Vagina (tissue), 2 donors: Measurements from ENCODE around the gene ATP5PD. TPM values are rescaled to one million over a fixed set of nuclear protein-coding genes. Genes with fewer than 3 reads are reported as not detected.
A peak's percentile ranks its signal among the peaks of the same experiment; 100 is the strongest.
"Not testable (repeated sequence)": the region's sequence is repeated elsewhere in the genome, so short reads cannot be mapped to it uniquely, and the experiment has no call there.

Source experiments
- DNase-seq, 2 donors: peaks; one replicate each; pipeline ENCODE4 v3.0.0-alpha.2; 2017; ENCODE audit errors: extremely low spot score in 2 of 2
- H3K27ac ChIP-seq: fragments of 200-600 bp; sonication (generic); one replicate; pipeline ENCODE4 v1.5.1; 2019
- H3K27me3 ChIP-seq: fragments of 200-600 bp; sonication (generic); one replicate; pipeline ENCODE4 v1.5.1; 2019
- H3K36me3 ChIP-seq, 2 donors: fragments of 200-600 bp; sonication (generic); one replicate each; pipeline ENCODE4 v1.5.1; 2017 to 2019
- H3K4me1 ChIP-seq: fragments of 200-600 bp; sonication (generic); one replicate; pipeline ENCODE4 v1.5.1; 2019
- H3K4me3 ChIP-seq, 2 donors: fragments of 200-600 bp; sonication (generic); 1 replicate in 1 of 2; 2 replicates in 1 of 2; pipeline ENCODE4 v1.5.1; 2016 to 2019
- H3K9me3 ChIP-seq: fragments of 200-600 bp; sonication (generic); one replicate; pipeline ENCODE4 v1.5.1; 2019
- CTCF ChIP-seq, 3 experiments: fragments of 450-650 bp in 2 of 3; fragments of 200-600 bp in 1 of 3; sonication (generic) in 1 of 3; IDR thresholded peaks; one replicate each; pipeline ENCODE4 v1.5.1; 2017 to 2019; ENCODE audit warnings: antibody characterized with exemption in 3 of 3, mild to moderate bottlenecking in 2 of 3, moderate library complexity in 2 of 3
- POLR2A ChIP-seq, 2 donors: fragments of 450-650 bp; IDR thresholded peaks; one replicate each; pipeline ENCODE4 v1.6.1; 2017; ENCODE audit warnings: antibody characterized with exemption in 2 of 2, mild to moderate bottlenecking in 2 of 2, moderate library complexity in 2 of 2
- POLR2AphosphoS5 ChIP-seq, 2 donors: sonication (generic); formaldehyde crosslinking; IDR thresholded peaks; one replicate each; pipeline ENCODE4 v1.9.0; 2017; ENCODE audit warnings: antibody characterized with exemption in 2 of 2, mild to moderate bottlenecking in 2 of 2, low read depth in 1 of 2; ENCODE audit not compliant: insufficient read depth in 1 of 2
- intact Hi-C: fragments of 100-400 bp; cut with DNase I; formaldehyde crosslinking; loops from one replicate; pipeline ENCODE4 v1.15.1; 2023
- total RNA-seq: library from RNA; depleted of rRNA; stranded (reverse); fragments of >200 nt; gene quantifications from one replicate; pipeline ENCODE4 v1.2.3, GENCODE V29; 2016

Gene ATP5PD
- total RNA-seq, 1 donor from 2014 or later = 149 TPM

DNA sequence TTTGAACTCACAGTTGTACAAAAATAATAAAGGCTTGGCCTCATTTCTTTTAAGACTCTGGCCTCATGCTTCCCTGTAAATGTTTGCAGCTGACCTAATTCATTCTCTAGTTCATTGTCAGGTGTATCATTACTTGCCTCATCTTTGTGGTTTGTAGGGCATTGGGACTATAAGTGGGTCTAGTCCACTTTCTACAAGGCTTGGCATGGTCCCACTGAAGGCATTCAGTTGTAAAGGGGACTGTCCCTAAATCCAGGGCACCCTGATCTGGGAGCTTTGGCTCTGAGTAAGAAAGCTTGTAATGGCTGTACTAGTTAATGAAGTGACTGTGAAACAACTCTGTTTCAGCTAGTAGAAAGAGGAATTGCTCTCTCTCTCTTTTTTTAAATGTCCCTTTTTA lies 2.9 kb upstream of the ATP5PD start:
- H3K9me3 ChIP-seq = no peaks in the 10 kb centered on the region
- no peak overlapping the region for H3K4me3 ChIP-seq
- peaks cover 0 to 43% of the 10 kb centered on the region in 2 donors for H3K36me3 ChIP-seq
- no peak overlapping the region for H3K27ac ChIP-seq
- H3K27me3 ChIP-seq = no peaks in the 10 kb centered on the region
- TF ChIP-seq POLR2A (IDR thresholded peaks at IDR 0.05) = no peak
- no peak for TF ChIP-seq CTCF (IDR thresholded peaks at IDR 0.05)
- TF ChIP-seq POLR2AphosphoS5 (IDR thresholded peaks at IDR 0.05; ENCODE audit: insufficient read depth in 1 of 2, low read depth in 1 of 2) = no peak
- DNase-seq = no peak
- peaks cover 31% of the 10 kb centered on the region for H3K4me1 ChIP-seq
- intact Hi-C loops = no loop called here

GRCh38 chr17:75049057-75049456 lies 2.3 kb upstream of the ATP5PD start:
- no peak overlapping the region for H3K27ac ChIP-seq
- intact Hi-C loops = no loop called here

DNA sequence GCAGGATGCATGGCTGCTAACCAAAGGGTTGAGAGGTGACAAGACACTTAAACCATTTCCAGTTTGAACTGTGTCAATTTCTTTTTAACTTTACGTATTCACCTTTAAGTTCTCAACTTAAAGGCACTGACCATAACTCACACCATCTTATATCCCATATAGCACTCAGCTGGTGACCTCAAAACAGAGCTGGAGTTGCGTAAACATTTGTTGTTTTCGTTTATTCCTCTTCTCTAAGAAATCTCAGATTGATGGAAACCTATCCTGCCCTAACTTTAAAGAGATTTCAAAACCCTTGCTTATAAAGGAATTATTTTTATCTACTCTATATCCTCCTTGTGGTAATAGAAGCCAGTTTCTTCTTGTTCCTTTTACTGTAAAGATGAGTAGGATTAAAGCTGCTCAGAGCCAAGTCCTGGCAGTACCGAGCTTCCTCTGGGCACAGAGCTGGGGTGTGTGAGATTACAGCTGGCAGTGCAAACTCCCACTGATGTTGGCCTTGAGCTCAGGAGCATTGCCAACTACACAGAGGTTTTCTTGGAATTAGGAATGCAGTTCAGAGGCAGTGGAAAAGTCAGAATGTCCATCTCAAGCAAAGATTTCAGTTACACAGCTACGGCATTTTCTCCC lies 1.6 kb upstream of the ATP5PD start:
- intact Hi-C loops = no loop called here
- peak overlapping the region; percentile 95 for H3K27ac ChIP-seq
- H3K4me3 ChIP-seq = peak overlapping the region; percentile 84 to 90
- H3K27me3 ChIP-seq = no peaks in the 10 kb centered on the region
- no peak for DNase-seq
- no peak for TF ChIP-seq CTCF (IDR thresholded peaks at IDR 0.05)
- peak in 1 of 2 donors; percentile 8 for TF ChIP-seq POLR2AphosphoS5 (IDR thresholded peaks at IDR 0.05; ENCODE audit: insufficient read depth in 1 of 2, low read depth in 1 of 2)
- H3K4me1 ChIP-seq = peaks cover 36% of the 10 kb centered on the region
- H3K9me3 ChIP-seq = no peaks in the 10 kb centered on the region
- peaks cover 0 to 30% of the 10 kb centered on the region in 2 donors for H3K36me3 ChIP-seq

More at GRCh38 chr17:75049057-75049456, 2.3 kb upstream of the ATP5PD start:
- Histone ChIP-seq H3K27me3 (no peaks in the 10 kb centered on the region), H3K36me3 (peaks cover 0 to 37% of the 10 kb centered on the region in 2 donors), H3K4me3 (no peak overlapping the region), H3K4me1 (peaks cover 31% of the 10 kb centered on the region), H3K9me3 (no peaks in the 10 kb centered on the region)
- no peak for DNase-seq
- TF ChIP-seq POLR2AphosphoS5 (IDR thresholded peaks at IDR 0.05; ENCODE audit: insufficient read depth in 1 of 2, low read depth in 1 of 2) (no peak), CTCF (IDR thresholded peaks at IDR 0.05) (no peak)

GRCh38 chr17:75047398-75048098 lies 779 bp upstream of the ATP5PD start:
- Histone ChIP-seq H3K27me3 (no peaks in the 10 kb centered on the region), H3K4me1 (peaks cover 36% of the 10 kb centered on the region), H3K4me3 (peak overlapping the region; percentile 84 to 90), H3K27ac (peak overlapping the region; percentile 95), H3K9me3 (no peaks in the 10 kb centered on the region), H3K36me3 (peaks cover 0 to 22% of the 10 kb centered on the region in 2 donors)
- intact Hi-C loops = no loop called here
- DNase-seq = peak in 1 of 2 donors; percentile 90
- TF ChIP-seq CTCF (IDR thresholded peaks at IDR 0.05) = no peak
- no peak for TF ChIP-seq POLR2A (IDR thresholded peaks at IDR 0.05)
- TF ChIP-seq POLR2AphosphoS5 (IDR thresholded peaks at IDR 0.05; ENCODE audit: insufficient read depth in 1 of 2, low read depth in 1 of 2) = no peak

- Histone ChIP-seq H3K36me3 (peaks cover 0 to 20% of the 10 kb centered on the region in 2 donors), H3K4me1 (peaks cover 36% of the 10 kb centered on the region), H3K27ac (peak overlapping the region; percentile 95), H3K4me3 (peak overlapping the region; percentile 84 to 90)
- H3K27me3 ChIP-seq, DNase-seq, intact Hi-C loops, H3K9me3 ChIP-seq: not testable (repeated sequence)
Measured at GRCh38 chr17:75045946-75046406, 793 bp downstream of the ATP5PD start.
